GM23248 (cell line): Measurements from ENCODE around the gene PLCH2. TPM values are rescaled to one million over a fixed set of nuclear protein-coding genes. Genes with fewer than 3 reads are reported as not detected.

Source experiments
- DNase-seq: peaks from one replicate; pipeline ENCODE4 v3.0.0-alpha.2; 2015
- H2AFZ ChIP-seq: fragments of 200-600 bp; sonication (generic); 2 replicates; pipeline ENCODE4 v1.6.1; 2016; ENCODE audit warnings: antibody characterized with exemption
- H3F3A ChIP-seq: fragments of 200-600 bp; sonication (generic); 2 replicates; pipeline ENCODE4 v1.6.1; 2016; ENCODE audit warnings: mild to moderate bottlenecking, antibody characterized with exemption, mixed run types; ENCODE audit not compliant: insufficient read depth
- H3K27ac ChIP-seq: fragments of 200-600 bp; sonication (generic); 2 replicates; pipeline ENCODE4 v1.5.1; 2016; ENCODE audit warnings: mild to moderate bottlenecking
- H3K27me3 ChIP-seq: fragments of 200-600 bp; sonication (generic); replicated peaks from 2 replicates; pipeline ENCODE4 v1.6.1; 2016; ENCODE audit warnings: mild to moderate bottlenecking; ENCODE audit not compliant: insufficient read depth
- H3K36me3 ChIP-seq: fragments of 200-600 bp; sonication (generic); 2 replicates; pipeline ENCODE4 v1.6.1; 2016; ENCODE audit warnings: low read depth, mild to moderate bottlenecking
- H3K4me1 ChIP-seq: fragments of 200-600 bp; sonication (generic); 2 replicates; pipeline ENCODE4 v1.6.1; 2016; ENCODE audit warnings: mild to moderate bottlenecking; ENCODE audit not compliant: insufficient read depth
- H3K4me2 ChIP-seq: fragments of 200-600 bp; sonication (generic); one replicate; pipeline ENCODE4 v1.6.1; 2016; ENCODE audit warnings: mild to moderate bottlenecking; ENCODE audit not compliant: unreplicated experiment
- H3K4me3 ChIP-seq: fragments of 200-600 bp; sonication (generic); 2 replicates; pipeline ENCODE4 v1.5.1; 2016; ENCODE audit warnings: mild to moderate bottlenecking
- H3K79me2 ChIP-seq: fragments of 200-600 bp; sonication (generic); 2 replicates; pipeline ENCODE4 v1.6.1; 2016; ENCODE audit warnings: mild to moderate bottlenecking; ENCODE audit not compliant: insufficient read depth
- H3K9ac ChIP-seq: fragments of 200-600 bp; sonication (generic); 2 replicates; pipeline ENCODE4 v1.6.1; 2016; ENCODE audit warnings: mild to moderate bottlenecking
- H3K9me2 ChIP-seq: fragments of 200-600 bp; sonication (generic); 2 replicates; pipeline ENCODE4 v1.6.1; 2016; ENCODE audit warnings: mixed run types, mild to moderate bottlenecking, moderate library complexity; ENCODE audit not compliant: insufficient read depth
- H3K9me3 ChIP-seq: fragments of 200-600 bp; sonication (generic); one replicate; pipeline ENCODE4 v1.6.1; 2017; ENCODE audit warnings: low read depth
- H4K20me1 ChIP-seq: fragments of 200-600 bp; sonication (generic); 2 replicates; pipeline ENCODE4 v1.6.0; 2016; ENCODE audit not compliant: insufficient read depth
- EZH2 ChIP-seq: fragments of 200-600 bp; sonication (generic); IDR thresholded peaks from 2 replicates; pipeline ENCODE4 v1.6.1; 2018; ENCODE audit warnings: antibody characterized with exemption, mild to moderate bottlenecking; ENCODE audit not compliant: insufficient read depth, poor library complexity, severe bottlenecking
- EZH2phosphoT487 ChIP-seq: fragments of 200-600 bp; sonication (generic); IDR thresholded peaks from 2 replicates; pipeline ENCODE4 v1.6.1; 2018; ENCODE audit warnings: antibody characterized with exemption, moderate library complexity, mild to moderate bottlenecking, low read depth; ENCODE audit not compliant: insufficient read depth
- WGBS, 2 experiments: methylation state at CpG; one replicate each; pipeline ENCODE4 v1.1.6; 2015 to 2017; ENCODE audit warnings: low lambda C conversion rate in 2 of 2, low coverage in 1 of 2; ENCODE audit errors: missing lambda C conversion rate in 2 of 2; 5-methylcytosine and 5-hydroxymethylcytosine counted together
- in situ Hi-C: fragments of 300-500 bp; cut with MboI; formaldehyde crosslinking; loops from 2 replicates; pipeline ENCODE4 v1.15.0; 2020
- polyA plus RNA-seq: library from polyadenylated mRNA; unstranded; fragments of >200 nt; fragmentation: Nextera tagmentation; extraction: Ambion mirVana; gene quantifications from 2 replicates; pipeline ENCODE4 v1.2.1, GENCODE V29; 2016
- total RNA-seq: library from RNA; depleted of rRNA; stranded (reverse); fragments of >200 nt; shearing (Covaris generic); gene quantifications from 2 replicates; pipeline ENCODE4 v1.2.3, GENCODE V29; 2014

Gene PLCH2
- total and polyA plus RNA-seq, 2 experiments from 2014 or later, result not detected

DNA sequence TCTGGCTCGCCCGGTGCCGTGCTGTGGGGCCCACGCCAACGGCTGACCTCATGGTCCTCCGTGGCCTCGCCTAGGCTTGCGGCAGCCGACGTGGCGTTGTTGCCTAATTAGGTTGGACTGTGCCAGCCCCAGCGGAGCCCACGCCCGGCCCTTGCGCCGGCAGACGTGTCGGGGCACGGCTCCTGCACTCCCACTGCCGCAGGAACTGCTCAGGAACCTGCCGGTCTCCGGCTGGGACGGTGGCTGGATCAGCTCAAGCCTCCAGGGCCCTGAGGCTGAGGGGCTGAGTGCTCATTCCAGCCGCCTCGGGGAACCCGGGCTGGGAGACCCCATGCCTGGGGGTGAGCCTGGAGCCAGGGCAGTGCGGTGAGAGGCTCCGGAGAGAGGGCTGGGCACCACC lies 47.6 kb upstream of the PLCH2 start:
- Histone ChIP-seq H3K79me2 (no peaks in the 10 kb centered on the region), H4K20me1 (no peaks in the 10 kb centered on the region)

DNA sequence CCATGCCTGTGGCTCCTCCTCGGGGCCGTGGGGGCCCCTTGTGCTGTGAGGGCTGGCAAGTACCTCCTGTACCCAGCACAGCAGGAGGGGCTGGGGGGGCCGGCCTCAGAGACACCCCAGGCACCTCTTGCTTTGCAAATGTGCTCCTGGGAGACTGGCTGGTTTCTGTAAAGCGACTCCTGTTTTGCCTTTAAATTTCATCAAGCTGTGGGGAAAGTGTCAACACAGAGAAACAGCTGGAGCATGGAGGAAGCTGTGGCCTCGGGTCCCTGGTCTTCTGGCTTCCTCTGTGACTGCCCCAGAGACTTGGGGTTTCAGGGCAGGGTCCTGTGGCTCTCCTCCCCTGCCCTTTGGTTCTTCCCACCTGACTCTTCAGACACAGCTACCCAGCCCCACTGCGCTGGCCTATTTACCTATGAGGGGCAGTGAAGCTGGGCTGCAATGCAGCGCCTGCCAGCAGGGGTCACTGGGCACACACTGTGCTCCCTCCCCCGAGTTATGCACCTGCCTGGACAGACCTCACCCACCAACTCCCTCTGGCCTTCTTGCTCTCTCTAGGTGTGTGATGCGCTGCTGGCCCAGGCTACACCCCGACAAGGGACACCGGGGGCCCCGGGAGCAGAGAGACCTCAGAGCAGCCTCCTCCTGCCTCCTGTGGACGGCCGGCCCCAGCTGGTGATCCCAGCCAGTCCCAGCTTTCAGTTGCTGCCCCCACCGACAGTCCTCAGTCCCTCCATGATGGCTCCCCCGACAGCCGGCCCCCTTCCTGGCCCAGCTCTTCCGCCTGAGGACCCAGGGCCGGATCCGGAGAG lies 46.1 kb upstream of the PLCH2 start:
- H3K9me2 ChIP-seq, result no peaks in the 10 kb centered on the region
- H3K9ac ChIP-seq, result no peak overlapping the region
- no peaks in the 10 kb centered on the region for H3K79me2 ChIP-seq
- H3K4me2 ChIP-seq, result no peak overlapping the region
- in situ Hi-C loops, result no loop called here
- TF ChIP-seq EZH2 (no peak), EZH2phosphoT487 (no peak)
- no peaks in the 10 kb centered on the region for H4K20me1 ChIP-seq
- H3K27ac ChIP-seq, result no peak overlapping the region
- no peak for DNase-seq
- H3K4me1 ChIP-seq, result no peaks in the 10 kb centered on the region
- no peak overlapping the region for H3K4me3 ChIP-seq
- H3K36me3 ChIP-seq, result no peaks in the 10 kb centered on the region
- no peaks in the 10 kb centered on the region for H3K9me3 ChIP-seq
- H2AFZ ChIP-seq, result no peak overlapping the region
- no peaks in the 10 kb centered on the region for H3F3A ChIP-seq
- peaks cover 26% of the 10 kb centered on the region for H3K27me3 ChIP-seq
- WGBS, 2 experiments, result 68% methylated on average over 17 to 20 of the region's 20 CpGs

More for the DNA sequence above, 47.6 kb upstream of the PLCH2 start:
- Histone ChIP-seq H3K4me2 (no peak overlapping the region), H3K9me2 (no peaks in the 10 kb centered on the region), H3K36me3 (no peaks in the 10 kb centered on the region), H3F3A (no peaks in the 10 kb centered on the region), H3K9ac (no peak overlapping the region), H3K4me1 (no peaks in the 10 kb centered on the region), H3K4me3 (no peak overlapping the region), H2AFZ (no peak overlapping the region), H3K9me3 (no peaks in the 10 kb centered on the region), H3K27ac (no peak overlapping the region), H3K27me3 (peaks cover 16% of the 10 kb centered on the region)
- WGBS, 2 experiments, result 77 to 89% methylated on average over 16 to 28 of the region's 28 CpGs
- no peak for TF ChIP-seq EZH2phosphoT487
- TF ChIP-seq EZH2, result no peak
- DNase-seq, result no peak
- in situ Hi-C loops, result no loop called here

- Histone ChIP-seq H3K9ac (no peak overlapping the region), H3K36me3 (no peaks in the 10 kb centered on the region), H2AFZ (no peak overlapping the region), H3K4me2 (no peak overlapping the region), H3K27me3 (peaks cover 21% of the 10 kb centered on the region), H3K4me1 (no peaks in the 10 kb centered on the region), H3K9me2 (no peaks in the 10 kb centered on the region), H3K27ac (no peak overlapping the region), H3K4me3 (no peak overlapping the region), H4K20me1 (no peaks in the 10 kb centered on the region), H3K79me2 (no peaks in the 10 kb centered on the region), H3K9me3 (no peaks in the 10 kb centered on the region), H3F3A (no peaks in the 10 kb centered on the region)
- 48 to 55% methylated on average over 9 to 10 of the region's 10 CpGs for WGBS, 2 experiments
- no peak for DNase-seq
- TF ChIP-seq EZH2phosphoT487 (no peak), EZH2 (no peak)
- in situ Hi-C loops, result no loop called here
Observed at GRCh38 chr1:2430592-2430973, 45.5 kb upstream of the PLCH2 start.

DNA sequence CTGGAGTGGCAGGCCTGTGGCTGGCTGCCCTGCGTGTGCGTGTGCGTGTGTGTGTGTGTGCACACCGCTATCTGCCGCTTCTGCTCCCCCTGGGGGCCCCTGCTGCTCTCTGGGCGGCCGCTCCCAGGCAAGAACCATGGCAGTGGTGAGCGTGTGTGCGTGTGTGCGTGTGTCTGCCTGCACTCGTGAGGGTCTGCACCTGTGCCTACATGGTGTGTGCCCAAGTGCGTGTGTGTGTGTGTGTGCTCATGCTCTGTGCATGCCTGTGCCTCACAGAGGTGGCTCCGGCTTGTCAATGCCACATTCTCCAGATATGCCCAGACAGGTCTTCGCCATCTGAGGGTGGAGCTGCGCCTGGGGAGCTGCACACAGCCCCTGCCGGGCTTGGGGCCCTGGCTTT lies 45.0 kb upstream of the PLCH2 start:
- Histone ChIP-seq H3K9me3 (no peaks in the 10 kb centered on the region), H3K4me1 (no peaks in the 10 kb centered on the region), H3K9me2 (no peaks in the 10 kb centered on the region), H2AFZ (no peak overlapping the region), H3K27ac (no peak overlapping the region), H3K79me2 (no peaks in the 10 kb centered on the region), H3K4me3 (no peak overlapping the region), H3K27me3 (peaks cover 17% of the 10 kb centered on the region), H3K4me2 (no peak overlapping the region), H3K9ac (no peak overlapping the region), H3F3A (no peaks in the 10 kb centered on the region), H4K20me1 (no peaks in the 10 kb centered on the region), H3K36me3 (no peaks in the 10 kb centered on the region)
- in situ Hi-C loops, result no loop called here
- no peak for DNase-seq
- 8 to 9% methylated on average over 16 of the region's 16 CpGs for WGBS, 2 experiments
- TF ChIP-seq EZH2 (no peak), EZH2phosphoT487 (no peak)
